GM12878 (cell line): ENCODE data around the gene TMTC1. TPM values are rescaled to one million over a fixed set of nuclear protein-coding genes. Genes with fewer than 3 reads are reported as not detected.

Experiments used
- ATAC-seq: fragments of 200-7000 bp; cut with Tn5 transposase; 3 replicates; pipeline ENCODE4 v1.9.1; 2020; ENCODE audit warnings: mild to moderate bottlenecking, moderate library complexity
- BruUV-seq: library from RNA; stranded (reverse); fragments of 400-500 nt; replicated peaks from 2 replicates; lab custom pipeline; 2021; lab: Mats Ljungman, UMichigan
- CTCF ChIA-PET: fragments of 300-600 bp; sonication (Branson Sonifier 250); formaldehyde crosslinking; extraction: SDS; loops from one replicate; lab custom pipeline; 2021; ENCODE audit warnings: inconsistent platforms; lab: Yijun Ruan, JAX
- POLR2A ChIA-PET: fragments of 350-600 bp; formaldehyde crosslinking; extraction: SDS; loops from one replicate; lab custom pipeline; 2021; ENCODE audit warnings: inconsistent platforms; lab: Charles Lee
- RAD21 ChIA-PET: fragments of 300-600 bp; sonication (Branson Sonifier 250); formaldehyde crosslinking; loops from one replicate; lab custom pipeline; 2023; ENCODE audit warnings: antibody characterized with exemption; ENCODE audit not compliant: unreplicated experiment; lab: Charles Lee
- SMC1A ChIA-PET: fragments of 300-600 bp; sonication (Branson Sonifier 250); formaldehyde crosslinking; loops from one replicate; lab custom pipeline; 2023; ENCODE audit not compliant: unreplicated experiment, uncharacterized antibody; lab: Charles Lee
- DNase-seq: peaks from one replicate; pipeline ENCODE4 v3.0.0-alpha.2; 2011; ENCODE audit warnings: low read depth, low spot score
- FAIRE-seq: peaks from 3 replicates; lab custom pipeline; 2011; peaks lifted over from hg19 to GRCh38; lab: Jason Lieb, UNC
- H2AFZ ChIP-seq: 2 replicates; pipeline ENCODE4 v1.6.0; 2011; ENCODE audit warnings: low read depth, low read length, control low read depth; ENCODE audit not compliant: control insufficient read depth
- H3K27ac ChIP-seq: 2 replicates; pipeline ENCODE4 v1.5.1; 2011; ENCODE audit warnings: control low read depth; ENCODE audit not compliant: control insufficient read depth, insufficient read depth
- H3K27me3 ChIP-seq, 2 experiments: replicated peaks in 1 of 2; 2 replicates each; pipeline versions ENCODE4 v1.6.0 to v1.6.1; 2011; ENCODE audit warnings: low read length in 1 of 2; ENCODE audit not compliant: control insufficient read depth in 2 of 2, insufficient read depth in 2 of 2
- H3K36me3 ChIP-seq, 2 experiments: 2 replicates each; pipeline ENCODE4 v1.5.1; 2011; ENCODE audit warnings: low read length in 1 of 2; ENCODE audit not compliant: control insufficient read depth in 2 of 2, insufficient read depth in 2 of 2
- H3K4me1 ChIP-seq: 2 replicates; pipeline ENCODE4 v1.6.1; 2011; ENCODE audit warnings: mild to moderate bottlenecking, low read length, moderate library complexity, mixed read lengths; ENCODE audit not compliant: control insufficient read depth, insufficient read depth
- H3K4me2 ChIP-seq: 2 replicates; pipeline ENCODE4 v1.6.0; 2011; ENCODE audit warnings: control low read depth; ENCODE audit not compliant: control insufficient read depth, insufficient read depth
- H3K4me3 ChIP-seq: fragments of 200-600 bp; sonication (generic); 2 replicates; pipeline ENCODE4 v1.5.1; 2016
- H3K79me2 ChIP-seq: 2 replicates; pipeline ENCODE4 v1.6.0; 2011; ENCODE audit warnings: low read length; ENCODE audit not compliant: control insufficient read depth, insufficient read depth
- H3K9ac ChIP-seq: 2 replicates; pipeline ENCODE4 v1.8.0; 2011; ENCODE audit warnings: low read length, control low read depth, mixed read lengths; ENCODE audit not compliant: control insufficient read depth, insufficient read depth
- H3K9me3 ChIP-seq: replicated peaks from 3 replicates; pipeline ENCODE4 v1.5.1; 2011; ENCODE audit warnings: mild to moderate bottlenecking, low read length; ENCODE audit not compliant: control insufficient read depth, insufficient read depth
- H4K20me1 ChIP-seq: 2 replicates; pipeline ENCODE4 v1.6.0; 2011; ENCODE audit not compliant: control insufficient read depth, insufficient read depth
- CTCF ChIP-seq, 3 experiments: IDR thresholded peaks in 2 of 3; conservative IDR thresholded peaks in 1 of 3; 2 replicates each; pipeline ENCODE4 v1.5.1; 2011; ENCODE audit warnings: low read depth in 3 of 3, low read length in 3 of 3, mild to moderate bottlenecking in 3 of 3, control low read depth in 2 of 3, moderate library complexity in 2 of 3, inconsistent platforms in 1 of 3, mixed read lengths in 1 of 3; ENCODE audit not compliant: control insufficient read depth in 2 of 3, insufficient read depth in 1 of 3; ENCODE audit errors: extremely low read depth in 1 of 3
- EP300 ChIP-seq, 2 experiments: fragments of 150-350 bp in 1 of 2; IDR thresholded peaks; 2 replicates each; pipeline ENCODE4 v1.6.1; 2011 to 2012; ENCODE audit warnings: low read depth in 2 of 2, low read length in 2 of 2, borderline replicate concordance in 1 of 2, improper control_type of control experiment in 1 of 2, inconsistent platforms in 1 of 2; ENCODE audit not compliant: control insufficient read depth in 1 of 2
- LARP7 ChIP-seq: fragments of 450-650 bp; IDR thresholded peaks from 2 replicates; pipeline ENCODE4 v1.6.1; 2017; ENCODE audit warnings: mild to moderate bottlenecking
- MYB ChIP-seq: fragments of 150-350 bp; IDR thresholded peaks from 2 replicates; pipeline ENCODE4 v1.6.1; 2014; ENCODE audit warnings: mild to moderate bottlenecking, low read depth, low read length, borderline replicate concordance
- NFYA ChIP-seq: IDR thresholded peaks from 2 replicates; pipeline ENCODE4 v1.6.1; 2011; ENCODE audit warnings: low read depth, mild to moderate bottlenecking, low read length, improper control_type of control experiment, borderline replicate concordance
- PAX5 ChIP-seq: IDR thresholded peaks from 2 replicates; pipeline ENCODE4 v1.6.1; 2011; ENCODE audit warnings: low read depth, low read length, borderline replicate concordance
- PRDM15 ChIP-seq: fragments of 450-650 bp; formaldehyde crosslinking; IDR thresholded peaks from 2 replicates; pipeline ENCODE4 v1.4.0; 2020; ENCODE audit warnings: mild to moderate bottlenecking, moderate library complexity
- RELA ChIP-seq: fragments of 450-650 bp; IDR thresholded peaks from 2 replicates; pipeline ENCODE4 v1.8.0; 2014; ENCODE audit warnings: borderline replicate concordance; ENCODE audit not compliant: partially characterized antibody
- RFX5 ChIP-seq: IDR thresholded peaks from 2 replicates; pipeline ENCODE4 v1.6.1; 2011; ENCODE audit warnings: low read depth, low read length, improper control_type of control experiment
- USF1 ChIP-seq: IDR thresholded peaks from 2 replicates; pipeline ENCODE4 v1.6.1; 2011; ENCODE audit warnings: borderline replicate concordance, low read depth, mild to moderate bottlenecking, moderate library complexity, mixed read lengths, low read length; ENCODE audit not compliant: insufficient read depth; ENCODE audit errors: extremely low read length
- ZBTB40 ChIP-seq: fragments of 450-650 bp; IDR thresholded peaks from 2 replicates; pipeline ENCODE4 v1.6.1; 2016; ENCODE audit warnings: mild to moderate bottlenecking, moderate library complexity, borderline replicate concordance
- WGBS: methylation state at CpG from one replicate; pipeline ENCODE4 v1.1.6; 2016; ENCODE audit warnings: low lambda C conversion rate; ENCODE audit not compliant: insufficient replicate concordance, insufficient coverage; ENCODE audit errors: missing lambda C conversion rate; 5-methylcytosine and 5-hydroxymethylcytosine counted together
- in situ Hi-C: fragments of 300-500 bp; cut with MboI; formaldehyde crosslinking; loops from 9 replicates; pipeline ENCODE4 v1.14.3; 2018; ENCODE audit warnings: mixed read lengths
- intact Hi-C: fragments of 100-400 bp; cut with micrococcal nuclease; formaldehyde crosslinking; loops from one replicate; pipeline ENCODE4 v1.14.2; 2022; ENCODE audit not compliant: unreplicated experiment
- polyA plus RNA-seq, 11 experiments: library from polyadenylated mRNA; depleted of rRNA in 4 of 11; unstranded in 6 of 11; stranded (reverse) in 5 of 11; fragments of >200 nt; fragmentation: Nextera tagmentation in 4 of 11; fragmentation: Illumina TruSeq in 1 of 11; extraction: Ambion mirVana in 4 of 11; extraction: Trizol in 1 of 11; gene quantifications; 1 replicate in 1 of 11; 2 replicates in 10 of 11; pipeline versions ENCODE4 v1.2.1 to v1.2.3, GENCODE V29; 2011 to 2016; ENCODE audit warnings: inconsistent platforms in 2 of 11, missing spikeins in 2 of 11, low read depth in 1 of 11
- total RNA-seq, 4 experiments: library from RNA; depleted of rRNA in 3 of 4; stranded (reverse); fragments of >200 nt in 3 of 4; fragmentation: Illumina TruSeq in 1 of 4; extraction: Trizol in 1 of 4; gene quantifications; 2 replicates each; pipeline versions ENCODE4 v1.2.1 to v1.2.3, GENCODE V29; 2013 to 2021

The TMTC1 gene
- total and polyA plus RNA-seq, 10 of the 15 experiments (the other 5 are each of a cell fraction or from before 2014, with no cell fraction given), result 0.10 to 20.9 (median 0.57) TPM

- no peak overlapping the region for H3K4me2 ChIP-seq
- H3K79me2 ChIP-seq, result no peaks in the 10 kb centered on the region
- ChIA-PET POLR2A (no interaction called here), RAD21 (no interaction called here), CTCF (interaction anchor here (2.8 kb wide), 1 partner anchor 11 kb away, joined by 16 read pairs; no protein-coding TSS in a partner anchor), SMC1A (interaction anchor here (0.9 to 2.8 kb wide), 9 partner anchors 11 to 338 kb away, joined by 3 to 9 read pairs (median 4); no protein-coding TSS in a partner anchor)
- no peak overlapping the region for H3K9ac ChIP-seq
- intact Hi-C loops, result no loop called here
- H2AFZ ChIP-seq, result no peak overlapping the region
- no peaks in the 10 kb centered on the region for H3K9me3 ChIP-seq
- in situ Hi-C loops, result no loop called here
- peak; percentile 64 for ATAC-seq
- no TSS peak for BruUV-seq
- H4K20me1 ChIP-seq, result no peaks in the 10 kb centered on the region
- no peak for DNase-seq
- no peaks in the 10 kb centered on the region for H3K36me3 ChIP-seq
- no peaks in the 10 kb centered on the region for H3K4me1 ChIP-seq
- no peaks in the 10 kb centered on the region for H3K27me3 ChIP-seq
- WGBS, result 0% methylated on average over 10 of the region's 10 CpGs
- H3K4me3 ChIP-seq, result no peak overlapping the region
- H3K27ac ChIP-seq, result no peak overlapping the region
- FAIRE-seq, result no peak
- no peak for TF ChIP-seq NFYA
- TF ChIP-seq PAX5, result no peak
- TF ChIP-seq PRDM15, result no peak
- no peak for TF ChIP-seq USF1
- no peak for TF ChIP-seq CTCF (IDR thresholded peaks at IDR 0.05 in 2 of 3, conservative IDR thresholded peaks at IDR 0.05 in 1 of 3; ENCODE audit: control insufficient read depth in 2 of 3, extremely low read depth in 1 of 3, insufficient read depth in 1 of 3, low read depth in 3 of 3, low read length in 3 of 3)
- TF ChIP-seq LARP7, result no peak
- TF ChIP-seq RFX5, result no peak
- no peak for TF ChIP-seq RELA
- TF ChIP-seq EP300 (IDR thresholded peaks at IDR 0.05; ENCODE audit: borderline replicate concordance in 1 of 2, control insufficient read depth in 1 of 2, low read depth in 2 of 2, low read length in 2 of 2), result no peak
- no peak for TF ChIP-seq ZBTB40
- TF ChIP-seq MYB, result no peak
These were observed 220.1 kb downstream of the TMTC1 start for GRCh38 chr12:29563636-29564035.
